OCI-LY7 (cell line): ENCODE measurements around the gene FGA. TPM values are rescaled to one million over a fixed set of nuclear protein-coding genes. Genes with fewer than 3 reads are reported as not detected.

Source experiments
- BruUV-seq: library from RNA; stranded (reverse); fragments of 400-500 nt; replicated peaks from 2 replicates; lab custom pipeline; 2021; lab: Mats Ljungman, UMichigan
- CTCF ChIA-PET: fragments of 300-600 bp; sonication (Branson Sonifier 250); formaldehyde crosslinking; loops from one replicate; lab custom pipeline; 2022; ENCODE audit warnings: antibody characterized with exemption; ENCODE audit not compliant: unreplicated experiment; lab: Charles Lee
- POLR2A ChIA-PET: fragments of 300-600 bp; sonication (Branson Sonifier 250); formaldehyde crosslinking; loops from one replicate; lab custom pipeline; 2022; ENCODE audit warnings: antibody characterized with exemption; lab: Charles Lee
- DNase-seq: peaks from one replicate; pipeline ENCODE4 v3.0.0-alpha.2; 2015; ENCODE audit warnings: low spot score
- H2AFZ ChIP-seq: fragments of 200-600 bp; sonication (generic), shearing (Covaris generic); 2 replicates; pipeline ENCODE4 v1.6.1; 2014; ENCODE audit warnings: mild to moderate bottlenecking, antibody characterized with exemption, low read length, moderate library complexity
- H3K27ac ChIP-seq: fragments of 200-600 bp; sonication (generic); 2 replicates; pipeline ENCODE4 v1.5.1; 2014; ENCODE audit warnings: mixed run types, low read depth, mild to moderate bottlenecking, moderate library complexity, low read length, inconsistent platforms; ENCODE audit not compliant: poor library complexity, severe bottlenecking
- H3K36me3 ChIP-seq: fragments of 200-600 bp; sonication (generic); 2 replicates; pipeline ENCODE4 v1.6.1; 2014; ENCODE audit warnings: mild to moderate bottlenecking, antibody characterized with exemption, low read length, moderate library complexity, mixed read lengths; ENCODE audit not compliant: insufficient read depth
- H3K4me1 ChIP-seq: fragments of 200-600 bp; sonication (generic); 2 replicates; pipeline ENCODE4 v1.5.1; 2014; ENCODE audit warnings: mild to moderate bottlenecking, low read length; ENCODE audit not compliant: insufficient read depth, poor library complexity, severe bottlenecking
- H3K4me2 ChIP-seq: fragments of 200-600 bp; sonication (generic); 2 replicates; pipeline ENCODE4 v1.6.1; 2014; ENCODE audit warnings: mild to moderate bottlenecking, low read length
- H3K4me3 ChIP-seq: fragments of 200-600 bp; sonication (generic); 2 replicates; pipeline ENCODE4 v1.5.1; 2014; ENCODE audit warnings: mild to moderate bottlenecking, low read depth, low read length; ENCODE audit not compliant: poor library complexity, severe bottlenecking
- H3K79me2 ChIP-seq: fragments of 200-600 bp; sonication (generic); 2 replicates; pipeline ENCODE4 v1.6.1; 2016; ENCODE audit warnings: low read depth, mild to moderate bottlenecking, low read length, moderate library complexity, mixed read lengths; ENCODE audit not compliant: insufficient read depth
- H3K9me2 ChIP-seq: fragments of 200-600 bp; sonication (generic); 2 replicates; pipeline ENCODE4 v1.6.1; 2016; ENCODE audit warnings: mild to moderate bottlenecking, low read length, mixed read lengths; ENCODE audit not compliant: insufficient read depth
- H3K9me3 ChIP-seq: fragments of 200-600 bp; sonication (generic); 2 replicates; pipeline ENCODE4 v1.6.1; 2014; ENCODE audit warnings: mild to moderate bottlenecking, mixed run types, low read length, mixed read lengths
- H4K20me1 ChIP-seq: fragments of 200-600 bp; sonication (generic); 2 replicates; pipeline ENCODE4 v1.6.1; 2014; ENCODE audit warnings: mild to moderate bottlenecking, antibody characterized with exemption, low read length, moderate library complexity, mixed read lengths; ENCODE audit not compliant: insufficient read depth
- EZH2phosphoT487 ChIP-seq: fragments of 200-600 bp; sonication (generic); IDR thresholded peaks from 2 replicates; pipeline ENCODE4 v1.6.1; 2018; ENCODE audit warnings: low read depth, borderline replicate concordance, mild to moderate bottlenecking, mixed run types, antibody characterized with exemption, low read length, moderate library complexity, mixed read lengths
- intact Hi-C: fragments of 100-400 bp; cut with micrococcal nuclease; formaldehyde crosslinking; loops from one replicate; pipeline ENCODE4 v1.10.0; 2022; ENCODE audit not compliant: unreplicated experiment
- total RNA-seq, 2 experiments: library from RNA; depleted of rRNA in 1 of 2; stranded (reverse); fragments of >200 nt in 1 of 2; shearing (Covaris generic) in 1 of 2; gene quantifications; 2 replicates each; pipeline ENCODE4 v1.2.3, GENCODE V29; 2014 to 2022
- TF ChIP-seq, protein P1 (sequence below): fragments of 200-600 bp; sonication (generic); conservative IDR thresholded peaks from 2 replicates; pipeline ENCODE4 v1.5.1; 2014; ENCODE audit warnings: mild to moderate bottlenecking, antibody characterized with exemption, low read length, moderate library complexity, mixed read lengths

The FGA gene
- total RNA-seq, 2 experiments from 2014 or later: not detected

- Histone ChIP-seq H3K4me3 (no peak overlapping the region), H3K27ac (no peak overlapping the region), H3K36me3 (no peaks in the 10 kb centered on the region), H3K4me2 (no peak overlapping the region), H2AFZ (no peak overlapping the region), H3K9me2 (no peaks in the 10 kb centered on the region), H3K79me2 (no peaks in the 10 kb centered on the region), H4K20me1 (no peaks in the 10 kb centered on the region), H3K9me3 (no peaks in the 10 kb centered on the region), H3K4me1 (no peaks in the 10 kb centered on the region)
- BruUV-seq: no TSS peak
- DNase-seq: no peak
- no peak for TF ChIP-seq EZH2phosphoT487
- TF ChIP-seq, protein P1, sequence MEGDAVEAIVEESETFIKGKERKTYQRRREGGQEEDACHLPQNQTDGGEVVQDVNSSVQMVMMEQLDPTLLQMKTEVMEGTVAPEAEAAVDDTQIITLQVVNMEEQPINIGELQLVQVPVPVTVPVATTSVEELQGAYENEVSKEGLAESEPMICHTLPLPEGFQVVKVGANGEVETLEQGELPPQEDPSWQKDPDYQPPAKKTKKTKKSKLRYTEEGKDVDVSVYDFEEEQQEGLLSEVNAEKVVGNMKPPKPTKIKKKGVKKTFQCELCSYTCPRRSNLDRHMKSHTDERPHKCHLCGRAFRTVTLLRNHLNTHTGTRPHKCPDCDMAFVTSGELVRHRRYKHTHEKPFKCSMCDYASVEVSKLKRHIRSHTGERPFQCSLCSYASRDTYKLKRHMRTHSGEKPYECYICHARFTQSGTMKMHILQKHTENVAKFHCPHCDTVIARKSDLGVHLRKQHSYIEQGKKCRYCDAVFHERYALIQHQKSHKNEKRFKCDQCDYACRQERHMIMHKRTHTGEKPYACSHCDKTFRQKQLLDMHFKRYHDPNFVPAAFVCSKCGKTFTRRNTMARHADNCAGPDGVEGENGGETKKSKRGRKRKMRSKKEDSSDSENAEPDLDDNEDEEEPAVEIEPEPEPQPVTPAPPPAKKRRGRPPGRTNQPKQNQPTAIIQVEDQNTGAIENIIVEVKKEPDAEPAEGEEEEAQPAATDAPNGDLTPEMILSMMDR: no peak
- POLR2A ChIA-PET: interaction anchor here (0.7 to 1.4 kb wide), 4 partner anchors 8 to 274 kb away, joined by 3 to 4 read pairs (median 3); no protein-coding TSS in a partner anchor
- CTCF ChIA-PET: no interaction called here
- intact Hi-C loops: no loop called here
Observed at GRCh38 chr4:154593868-154594267, 3.3 kb upstream of the FGA start.

DNA sequence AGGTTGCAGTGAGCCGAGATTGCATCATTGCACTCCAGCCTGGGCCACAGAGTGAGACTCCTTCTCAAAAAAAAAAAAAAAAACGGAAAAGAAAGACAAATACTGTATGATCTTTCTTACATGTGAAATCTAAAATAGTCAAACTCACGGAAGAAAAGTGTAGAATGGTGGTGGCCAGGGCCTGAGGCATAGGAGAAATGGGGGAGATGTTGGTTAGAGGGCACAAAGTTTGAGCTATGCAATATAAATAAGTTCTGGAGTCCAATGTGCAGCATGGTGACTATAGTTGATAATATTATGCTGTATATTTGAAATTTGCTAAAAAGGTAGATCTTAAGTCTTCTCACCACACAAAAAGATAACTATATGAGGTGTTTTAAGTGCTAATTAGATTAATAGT lies 1.3 kb upstream of the FGA start:
- H3K27ac ChIP-seq: no peak overlapping the region
- H3K9me2 ChIP-seq: no peaks in the 10 kb centered on the region
- intact Hi-C loops: no loop called here
- no peak for TF ChIP-seq EZH2phosphoT487
- TF ChIP-seq, protein P1: no peak
- ChIA-PET POLR2A (interaction anchor here (0.7 kb wide), 1 partner anchor 23 kb away, joined by 4 read pairs; no protein-coding TSS in a partner anchor), CTCF (no interaction called here)
- BruUV-seq: no TSS peak
- H3K4me1 ChIP-seq: no peaks in the 10 kb centered on the region
- no peaks in the 10 kb centered on the region for H4K20me1 ChIP-seq
- H3K9me3 ChIP-seq: no peaks in the 10 kb centered on the region
- H2AFZ ChIP-seq: no peak overlapping the region
- H3K79me2 ChIP-seq: no peaks in the 10 kb centered on the region
- DNase-seq: no peak
- no peaks in the 10 kb centered on the region for H3K36me3 ChIP-seq
- H3K4me2 ChIP-seq: no peak overlapping the region
- no peak overlapping the region for H3K4me3 ChIP-seq

- no peaks in the 10 kb centered on the region for H3K36me3 ChIP-seq
- POLR2A ChIA-PET: no interaction called here
- no peak overlapping the region for H3K4me2 ChIP-seq
Observed at GRCh38 chr4:154589296-154590197, 995 bp downstream of the FGA start.

More at GRCh38 chr4:154589296-154590197, 995 bp downstream of the FGA start:
- H4K20me1 ChIP-seq: no peaks in the 10 kb centered on the region
- no peak for TF ChIP-seq EZH2phosphoT487
- TF ChIP-seq, protein P1: no peak
- no peaks in the 10 kb centered on the region for H3K9me3 ChIP-seq
- H3K27ac ChIP-seq: no peak overlapping the region
- intact Hi-C loops: no loop called here
- no peak overlapping the region for H2AFZ ChIP-seq
- H3K9me2 ChIP-seq: no peaks in the 10 kb centered on the region
- BruUV-seq: no TSS peak
- H3K4me3 ChIP-seq: no peak overlapping the region
- no peak for DNase-seq
- H3K4me1 ChIP-seq: no peaks in the 10 kb centered on the region
- CTCF ChIA-PET: no interaction called here
- no peaks in the 10 kb centered on the region for H3K79me2 ChIP-seq
